Liver (tissue), 9 donors: ENCODE data around the gene CDC42SE1. TPM values are rescaled to one million over a fixed set of nuclear protein-coding genes. Genes with fewer than 3 reads are reported as not detected.

Experiments
- DNase-seq: peaks from one replicate; pipeline ENCODE4 v3.0.0-alpha.2; 2017; ENCODE audit warnings: low spot score
- H3K27ac ChIP-seq, 2 donors: one replicate each; pipeline ENCODE4 v1.7.0; 2013; ENCODE audit warnings: inconsistent platforms in 2 of 2, low read length in 2 of 2, control low read depth in 1 of 2, low read depth in 1 of 2, mild to moderate bottlenecking in 1 of 2
- H3K27me3 ChIP-seq, 4 donors: one replicate each; pipeline versions ENCODE4 v1.6.1 to v1.7.0; 2013; ENCODE audit warnings: low read length in 3 of 4, inconsistent platforms in 1 of 4, mild to moderate bottlenecking in 1 of 4, moderate library complexity in 1 of 4; ENCODE audit not compliant: control insufficient read depth in 4 of 4, insufficient read depth in 4 of 4
- H3K36me3 ChIP-seq, 4 donors: one replicate each; pipeline versions ENCODE4 v1.6.1 to v1.7.0; 2013; ENCODE audit warnings: low read length in 3 of 4, mild to moderate bottlenecking in 3 of 4, low read depth in 1 of 4, moderate library complexity in 1 of 4; ENCODE audit not compliant: control insufficient read depth in 4 of 4, insufficient read depth in 3 of 4
- H3K4me1 ChIP-seq, 4 donors: one replicate each; pipeline versions ENCODE4 v1.6.1 to v1.7.0; 2013; ENCODE audit warnings: low read length in 3 of 4, mild to moderate bottlenecking in 3 of 4, moderate library complexity in 1 of 4; ENCODE audit not compliant: control insufficient read depth in 4 of 4, insufficient read depth in 4 of 4
- H3K4me3 ChIP-seq, 3 donors: one replicate each; pipeline versions ENCODE4 v1.6.1 to v1.7.0; 2013; ENCODE audit warnings: low read length in 3 of 3, control low read depth in 1 of 3, low read depth in 1 of 3, mild to moderate bottlenecking in 1 of 3
- H3K9ac ChIP-seq, 2 donors: one replicate each; pipeline ENCODE4 v1.7.0; 2013; ENCODE audit warnings: low read length in 2 of 2, mild to moderate bottlenecking in 2 of 2, moderate library complexity in 2 of 2, control low read depth in 1 of 2, low read depth in 1 of 2
- H3K9me3 ChIP-seq, 4 donors: one replicate each; pipeline versions ENCODE4 v1.6.1 to v1.7.0; 2013; ENCODE audit warnings: low read length in 3 of 4; ENCODE audit not compliant: control insufficient read depth in 4 of 4
- ATF3 ChIP-seq: IDR thresholded peaks from 2 replicates; pipeline ENCODE4 v1.6.1; 2016; ENCODE audit warnings: antibody characterized with exemption
- CTCF ChIP-seq: fragments of 150-350 bp; IDR thresholded peaks from 2 replicates; pipeline ENCODE4 v1.5.1; 2017; ENCODE audit warnings: improper control_type of control experiment, low read depth, low read length; ENCODE audit not compliant: missing input control
- EGR1 ChIP-seq, 2 donors: IDR thresholded peaks; 2 replicates each; pipeline ENCODE4 v1.6.1; 2016 to 2018; ENCODE audit warnings: antibody characterized with exemption in 2 of 2, low read depth in 2 of 2
- FOXA1 ChIP-seq: IDR thresholded peaks from 2 replicates; pipeline ENCODE4 v1.6.1; 2016; ENCODE audit warnings: antibody characterized with exemption
- FOXA2 ChIP-seq: IDR thresholded peaks from 2 replicates; pipeline ENCODE4 v1.6.1; 2016; ENCODE audit warnings: antibody characterized with exemption
- GABPA ChIP-seq, 2 donors: IDR thresholded peaks in 1 of 2; conservative IDR thresholded peaks in 1 of 2; 2 replicates each; pipeline ENCODE4 v1.6.1; 2016; ENCODE audit warnings: antibody characterized with exemption in 2 of 2, mild to moderate bottlenecking in 1 of 2, moderate library complexity in 1 of 2
- HNF4A ChIP-seq, 2 donors: conservative IDR thresholded peaks; 2 replicates each; pipeline ENCODE4 v1.6.1; 2016; ENCODE audit warnings: antibody characterized with exemption in 2 of 2, mild to moderate bottlenecking in 2 of 2
- HNF4G ChIP-seq: IDR thresholded peaks from 2 replicates; pipeline ENCODE4 v1.6.1; 2016; ENCODE audit warnings: antibody characterized with exemption
- JUND ChIP-seq, 2 donors: IDR thresholded peaks; 2 replicates each; pipeline ENCODE4 v1.6.1; 2016; ENCODE audit warnings: antibody characterized with exemption in 2 of 2
- MAX ChIP-seq: IDR thresholded peaks from 2 replicates; pipeline ENCODE4 v1.6.1; 2016; ENCODE audit warnings: antibody characterized with exemption
- NR2F2 ChIP-seq: IDR thresholded peaks from 2 replicates; pipeline ENCODE4 v1.6.1; 2016; ENCODE audit warnings: antibody characterized with exemption
- RAD21 ChIP-seq, 2 donors: IDR thresholded peaks; 2 replicates each; pipeline ENCODE4 v1.6.1; 2016; ENCODE audit warnings: antibody characterized with exemption in 2 of 2, mild to moderate bottlenecking in 2 of 2
- REST ChIP-seq: IDR thresholded peaks from 2 replicates; pipeline ENCODE4 v1.6.1; 2016; ENCODE audit warnings: antibody characterized with exemption, mild to moderate bottlenecking
- RXRA ChIP-seq, 2 donors: IDR thresholded peaks; 2 replicates each; pipeline ENCODE4 v1.6.1; 2017 to 2018; ENCODE audit warnings: antibody characterized with exemption in 2 of 2, mild to moderate bottlenecking in 1 of 2
- SP1 ChIP-seq: IDR thresholded peaks from 2 replicates; pipeline ENCODE4 v1.6.1; 2018; ENCODE audit warnings: antibody characterized with exemption, mild to moderate bottlenecking
- TAF1 ChIP-seq: conservative IDR thresholded peaks from 2 replicates; pipeline ENCODE4 v1.6.1; 2016; ENCODE audit warnings: antibody characterized with exemption, mild to moderate bottlenecking
- YY1 ChIP-seq: IDR thresholded peaks from 2 replicates; pipeline ENCODE4 v1.6.1; 2016; ENCODE audit warnings: antibody characterized with exemption, mild to moderate bottlenecking
- ZBTB33 ChIP-seq: IDR thresholded peaks from 2 replicates; pipeline ENCODE4 v1.6.1; 2016; ENCODE audit warnings: antibody characterized with exemption
- WGBS: extraction: QIAGEN DNeasy Blood & Tissue Kit; methylation state at CpG from one replicate; pipeline ENCODE4 v1.1.7; 2013; 5-methylcytosine and 5-hydroxymethylcytosine counted together
- polyA plus RNA-seq, 2 donors: library from polyadenylated mRNA; stranded (reverse) in 1 of 2; unstranded in 1 of 2; fragments of 200-250 nt in 1 of 2; fragments of >200 nt in 1 of 2; fragmentation: Nextera tagmentation in 1 of 2; extraction: Ambion mirVana in 1 of 2; gene quantifications; one replicate each; pipeline versions ENCODE4 v1.2.1 to v1.2.3, GENCODE V29; 2013 to 2015
- total RNA-seq, 2 donors: library from RNA; depleted of rRNA; stranded (reverse); fragments of >200 nt; gene quantifications; one replicate each; pipeline ENCODE4 v1.2.3, GENCODE V29; 2014
- donor health status: healthy.
- donor health status: healthy.
- donor health status: healthy.
- donor health status: healthy.
- donor health status: healthy.

CDC42SE1 gene
- total and polyA plus RNA-seq, 4 donors: 9.5 to 28.1 (median 16.7) TPM

- WGBS: under 1% methylated on average over 69 of the region's 69 CpGs
- TF ChIP-seq FOXA2 (no peak), HNF4G (peak; percentile 63), HNF4A (conservative IDR thresholded peaks at IDR 0.05) (peak; percentile 62 to 68), YY1 (peak; percentile 31), TAF1 (no peak), RXRA (IDR thresholded peaks at IDR 0.05) (peak; percentile 70 to 83), FOXA1 (peak; percentile 8), RAD21 (IDR thresholded peaks at IDR 0.05) (peak in 1 of 2 donors; percentile 21), EGR1 (IDR thresholded peaks at IDR 0.05; ENCODE audit: low read depth in 2 of 2) (peak in 1 of 2 donors; percentile 24), MAX (no peak), JUND (IDR thresholded peaks at IDR 0.05) (peak in 1 of 2 donors; percentile 54), REST (peak; percentile 21), ATF3 (no peak), CTCF (no peak), ZBTB33 (no peak), GABPA (IDR thresholded peaks at IDR 0.05 in 1 of 2, conservative IDR thresholded peaks at IDR 0.05 in 1 of 2) (peak; percentile 34 to 89), SP1 (peak; percentile 80), NR2F2 (peak; percentile 66)
- DNase-seq: peak; percentile 97
- H3K9me3 ChIP-seq: no peaks in the 10 kb centered on the region
- peaks cover 16 to 70% (median 61%) of the 10 kb centered on the region in 4 donors for H3K4me1 ChIP-seq
- no peaks in the 10 kb centered on the region for H3K27me3 ChIP-seq
- H3K36me3 ChIP-seq: no peaks in the 10 kb centered on the region
- peak within 1 kb of the TSS; percentile 53 to 78 (median 76) for H3K4me3 ChIP-seq
- peak within 1 kb of the TSS; percentile 84 for H3K27ac ChIP-seq
- H3K9ac ChIP-seq: peak within 1 kb of the TSS; percentile 42 to 95
These were observed 50.9 kb downstream of the CDC42SE1 start, which contains the start of gene PRUNE1 for GRCh38 chr1:151008244-151009205. TSS of gene PRUNE1 (plus strand) at chr1:151008449. CDS start at chr1:151008633, 184 bp downstream.
